Liver (tissue), 3 donors: ENCODE data around the gene KIF26A.

ENCODE experiments used
- RAD21 ChIP-seq, 2 donors: IDR thresholded peaks; 2 replicates each; pipeline ENCODE4 v1.6.1; 2016; ENCODE audit warnings: antibody characterized with exemption in 2 of 2, mild to moderate bottlenecking in 2 of 2
- TF ChIP-seq, protein P1 (sequence below): fragments of 150-350 bp; IDR thresholded peaks from 2 replicates; pipeline ENCODE4 v1.5.1; 2017; ENCODE audit warnings: improper control_type of control experiment, low read depth, low read length; ENCODE audit not compliant: missing input control
- TF ChIP-seq, protein P2 (sequence below): IDR thresholded peaks from 2 replicates; pipeline ENCODE4 v1.6.1; 2016; ENCODE audit warnings: antibody characterized with exemption, mild to moderate bottlenecking
- donor health status: healthy.
- donor health status: healthy.

GRCh38 chr14:104216457-104216856, 78.1 kb downstream of the KIF26A start:
- TF ChIP-seq, protein P1, sequence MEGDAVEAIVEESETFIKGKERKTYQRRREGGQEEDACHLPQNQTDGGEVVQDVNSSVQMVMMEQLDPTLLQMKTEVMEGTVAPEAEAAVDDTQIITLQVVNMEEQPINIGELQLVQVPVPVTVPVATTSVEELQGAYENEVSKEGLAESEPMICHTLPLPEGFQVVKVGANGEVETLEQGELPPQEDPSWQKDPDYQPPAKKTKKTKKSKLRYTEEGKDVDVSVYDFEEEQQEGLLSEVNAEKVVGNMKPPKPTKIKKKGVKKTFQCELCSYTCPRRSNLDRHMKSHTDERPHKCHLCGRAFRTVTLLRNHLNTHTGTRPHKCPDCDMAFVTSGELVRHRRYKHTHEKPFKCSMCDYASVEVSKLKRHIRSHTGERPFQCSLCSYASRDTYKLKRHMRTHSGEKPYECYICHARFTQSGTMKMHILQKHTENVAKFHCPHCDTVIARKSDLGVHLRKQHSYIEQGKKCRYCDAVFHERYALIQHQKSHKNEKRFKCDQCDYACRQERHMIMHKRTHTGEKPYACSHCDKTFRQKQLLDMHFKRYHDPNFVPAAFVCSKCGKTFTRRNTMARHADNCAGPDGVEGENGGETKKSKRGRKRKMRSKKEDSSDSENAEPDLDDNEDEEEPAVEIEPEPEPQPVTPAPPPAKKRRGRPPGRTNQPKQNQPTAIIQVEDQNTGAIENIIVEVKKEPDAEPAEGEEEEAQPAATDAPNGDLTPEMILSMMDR = no peak
- TF ChIP-seq, protein P2, sequence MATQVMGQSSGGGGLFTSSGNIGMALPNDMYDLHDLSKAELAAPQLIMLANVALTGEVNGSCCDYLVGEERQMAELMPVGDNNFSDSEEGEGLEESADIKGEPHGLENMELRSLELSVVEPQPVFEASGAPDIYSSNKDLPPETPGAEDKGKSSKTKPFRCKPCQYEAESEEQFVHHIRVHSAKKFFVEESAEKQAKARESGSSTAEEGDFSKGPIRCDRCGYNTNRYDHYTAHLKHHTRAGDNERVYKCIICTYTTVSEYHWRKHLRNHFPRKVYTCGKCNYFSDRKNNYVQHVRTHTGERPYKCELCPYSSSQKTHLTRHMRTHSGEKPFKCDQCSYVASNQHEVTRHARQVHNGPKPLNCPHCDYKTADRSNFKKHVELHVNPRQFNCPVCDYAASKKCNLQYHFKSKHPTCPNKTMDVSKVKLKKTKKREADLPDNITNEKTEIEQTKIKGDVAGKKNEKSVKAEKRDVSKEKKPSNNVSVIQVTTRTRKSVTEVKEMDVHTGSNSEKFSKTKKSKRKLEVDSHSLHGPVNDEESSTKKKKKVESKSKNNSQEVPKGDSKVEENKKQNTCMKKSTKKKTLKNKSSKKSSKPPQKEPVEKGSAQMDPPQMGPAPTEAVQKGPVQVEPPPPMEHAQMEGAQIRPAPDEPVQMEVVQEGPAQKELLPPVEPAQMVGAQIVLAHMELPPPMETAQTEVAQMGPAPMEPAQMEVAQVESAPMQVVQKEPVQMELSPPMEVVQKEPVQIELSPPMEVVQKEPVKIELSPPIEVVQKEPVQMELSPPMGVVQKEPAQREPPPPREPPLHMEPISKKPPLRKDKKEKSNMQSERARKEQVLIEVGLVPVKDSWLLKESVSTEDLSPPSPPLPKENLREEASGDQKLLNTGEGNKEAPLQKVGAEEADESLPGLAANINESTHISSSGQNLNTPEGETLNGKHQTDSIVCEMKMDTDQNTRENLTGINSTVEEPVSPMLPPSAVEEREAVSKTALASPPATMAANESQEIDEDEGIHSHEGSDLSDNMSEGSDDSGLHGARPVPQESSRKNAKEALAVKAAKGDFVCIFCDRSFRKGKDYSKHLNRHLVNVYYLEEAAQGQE = no peak
- TF ChIP-seq RAD21 (IDR thresholded peaks at IDR 0.05) = no peak
